GM23338 (cell line): Measurements from ENCODE around the gene PLD1. TPM values are rescaled to one million over a fixed set of nuclear protein-coding genes. Genes with fewer than 3 reads are reported as not detected.

Experiments
- ATAC-seq: fragments of 200-7000 bp; cut with Tn5 transposase; 3 replicates; pipeline ENCODE4 v1.9.1; 2020
- DNase-seq: peaks from one replicate; pipeline ENCODE4 v3.0.0-alpha.2; 2015; ENCODE audit warnings: low spot score
- H2AFZ ChIP-seq: fragments of 200-600 bp; sonication (generic); 2 replicates; pipeline ENCODE4 v1.8.0; 2016; ENCODE audit warnings: antibody characterized with exemption, mild to moderate bottlenecking, moderate library complexity
- H3F3A ChIP-seq: fragments of 200-600 bp; sonication (generic); replicated peaks from 2 replicates; pipeline ENCODE4 v1.8.0; 2017; ENCODE audit warnings: antibody characterized with exemption, mixed run types, low read depth
- H3K27ac ChIP-seq: fragments of 200-600 bp; sonication (generic); 2 replicates; pipeline ENCODE4 v1.6.1; 2016; ENCODE audit warnings: low read depth
- H3K27me3 ChIP-seq: fragments of 200-600 bp; sonication (generic); 2 replicates; pipeline ENCODE4 v1.8.0; 2016; ENCODE audit warnings: mild to moderate bottlenecking, mixed run types, moderate library complexity; ENCODE audit not compliant: insufficient read depth
- H3K36me3 ChIP-seq: fragments of 200-600 bp; sonication (generic); 2 replicates; pipeline ENCODE4 v1.8.0; 2016; ENCODE audit warnings: mild to moderate bottlenecking; ENCODE audit not compliant: insufficient read depth
- H3K4me1 ChIP-seq: fragments of 200-600 bp; sonication (generic); 2 replicates; pipeline ENCODE4 v1.8.0; 2016; ENCODE audit warnings: mild to moderate bottlenecking, moderate library complexity; ENCODE audit not compliant: insufficient read depth
- H3K4me2 ChIP-seq: fragments of 200-600 bp; sonication (generic); 2 replicates; pipeline ENCODE4 v1.7.1; 2017; ENCODE audit warnings: mixed run types
- H3K4me3 ChIP-seq: fragments of 200-600 bp; sonication (generic); 2 replicates; pipeline ENCODE4 v1.6.1; 2016; ENCODE audit warnings: mixed run types
- H3K79me2 ChIP-seq: fragments of 200-600 bp; sonication (generic); replicated peaks from 2 replicates; pipeline ENCODE4 v1.8.0; 2017; ENCODE audit warnings: mild to moderate bottlenecking; ENCODE audit not compliant: insufficient read depth
- H3K9me2 ChIP-seq: fragments of 200-600 bp; sonication (generic); 2 replicates; pipeline ENCODE4 v1.8.0; 2017; ENCODE audit not compliant: insufficient read depth
- H4K20me1 ChIP-seq: fragments of 200-600 bp; sonication (generic); replicated peaks from 2 replicates; pipeline ENCODE4 v1.8.0; 2017; ENCODE audit warnings: mild to moderate bottlenecking; ENCODE audit not compliant: insufficient read depth
- H3K27ac Mint-ChIP-seq: 2 replicates; pipeline ENCODE4 v1.8.0; 2020; ENCODE audit warnings: inconsistent platforms, mild to moderate bottlenecking, moderate library complexity, mixed read lengths
- H3K27me3 Mint-ChIP-seq: 3 replicates; pipeline ENCODE4 v1.8.0; 2022; ENCODE audit warnings: low read depth, mild to moderate bottlenecking, moderate library complexity, mixed read lengths, inconsistent platforms; ENCODE audit not compliant: insufficient read depth, poor library complexity
- H3K36me3 Mint-ChIP-seq: 3 replicates; pipeline ENCODE4 v1.8.0; 2021; ENCODE audit warnings: low read depth, mild to moderate bottlenecking, inconsistent platforms, moderate library complexity, mixed read lengths
- H3K4me1 Mint-ChIP-seq: 3 replicates; pipeline ENCODE4 v1.8.0; 2020; ENCODE audit warnings: mild to moderate bottlenecking, inconsistent platforms, mixed read lengths
- H3K4me3 Mint-ChIP-seq: 3 replicates; pipeline ENCODE4 v1.8.0; 2021; ENCODE audit warnings: moderate library complexity, mild to moderate bottlenecking, inconsistent platforms, mixed read lengths
- H3K9me3 Mint-ChIP-seq: 3 replicates; pipeline ENCODE4 v1.8.0; 2020; ENCODE audit warnings: moderate library complexity, mild to moderate bottlenecking, inconsistent platforms, mixed read lengths
- CREB1 ChIP-seq: fragments of 250-450 bp; sonication (Bioruptor Pico); IDR thresholded peaks from 2 replicates; pipeline ENCODE4 v1.5.0; 2020; ENCODE audit warnings: low read depth, mild to moderate bottlenecking, moderate library complexity
- CTCF ChIP-seq, 2 experiments: fragments of 200-600 bp in 1 of 2; sonication (generic) in 1 of 2; conservative IDR thresholded peaks; 2 replicates each; pipeline versions ENCODE4 v1.5.1 to v1.6.1; 2016 to 2017; ENCODE audit warnings: antibody characterized with exemption in 2 of 2, low read depth in 2 of 2, mild to moderate bottlenecking in 2 of 2, moderate library complexity in 1 of 2
- EZH2 ChIP-seq: fragments of 200-600 bp; sonication (generic); IDR thresholded peaks from one replicate; pipeline ENCODE4 v1.8.0; 2017; ENCODE audit warnings: antibody characterized with exemption, mild to moderate bottlenecking, low read depth; ENCODE audit not compliant: unreplicated experiment
- EZH2phosphoT487 ChIP-seq: fragments of 200-600 bp; sonication (generic); IDR thresholded peaks from one replicate; pipeline ENCODE4 v1.8.1; 2018; ENCODE audit warnings: antibody characterized with exemption; ENCODE audit not compliant: unreplicated experiment
- NANOG ChIP-seq: IDR thresholded peaks from 2 replicates; pipeline ENCODE4 v1.6.1; 2016; ENCODE audit warnings: antibody characterized with exemption, borderline replicate concordance
- POLR2AphosphoS5 ChIP-seq: IDR thresholded peaks from 2 replicates; pipeline ENCODE4 v1.6.1; 2016; ENCODE audit warnings: antibody characterized with exemption, low read depth
- REST ChIP-seq: IDR thresholded peaks from one replicate; pipeline ENCODE4 v1.6.1; 2018; ENCODE audit warnings: antibody characterized with exemption; ENCODE audit not compliant: unreplicated experiment
- STAT1 ChIP-seq: IDR thresholded peaks from one replicate; pipeline ENCODE4 v1.6.1; 2016; ENCODE audit warnings: antibody characterized with exemption; ENCODE audit not compliant: unreplicated experiment
- ZNF114 ChIP-seq: fragments of 250-450 bp; sonication (Bioruptor Pico); IDR thresholded peaks from 2 replicates; pipeline ENCODE4 v1.5.0; 2020; ENCODE audit warnings: mild to moderate bottlenecking, moderate library complexity
- ZNF462 ChIP-seq: fragments of 250-450 bp; sonication (Bioruptor Pico); IDR thresholded peaks from 2 replicates; pipeline ENCODE4 v1.5.0; 2020; ENCODE audit warnings: mild to moderate bottlenecking, moderate library complexity
- polyA plus RNA-seq: library from polyadenylated mRNA; unstranded; fragments of >200 nt; fragmentation: Nextera tagmentation; extraction: Ambion mirVana; gene quantifications from 2 replicates; pipeline ENCODE4 v1.2.1, GENCODE V29; 2016
- total RNA-seq: library from RNA; depleted of rRNA; stranded (reverse); fragments of >200 nt; shearing (Covaris generic); gene quantifications from 2 replicates; pipeline ENCODE4 v1.2.3, GENCODE V29; 2014

Gene PLD1
- total and polyA plus RNA-seq, 2 experiments from 2014 or later = 1.4 to 2.2 TPM

GRCh38 chr3:171850320-171850959, 40.2 kb upstream of the PLD1 start:
- peaks cover 12% of the 10 kb centered on the region; the same call in 1 of the 2 replicates for H3K36me3 ChIP-seq
- no peaks in the 10 kb centered on the region for H3K27me3 Mint-ChIP-seq
- H3K4me3 Mint-ChIP-seq = no peak overlapping the region
- H3K9me2 ChIP-seq = 0 out of 2 replicates have a peak, but pooled peaks cover 5% of the 10 kb centered on the region
- no peak overlapping the region for H3K4me3 ChIP-seq
- no peaks in the 10 kb centered on the region for H3K27me3 ChIP-seq
- no peak for TF ChIP-seq CTCF (conservative IDR thresholded peaks at IDR 0.05; ENCODE audit: low read depth in 2 of 2)
- no peak for TF ChIP-seq ZNF114 (CRISPR knock-in tag)
- no peak for TF ChIP-seq REST
- TF ChIP-seq POLR2AphosphoS5 = no peak
- no peak for TF ChIP-seq NANOG
- no peak for TF ChIP-seq CREB1 (CRISPR knock-in tag)
- TF ChIP-seq EZH2phosphoT487 = no peak
- TF ChIP-seq EZH2 = no peak
- no peak for TF ChIP-seq ZNF462 (CRISPR knock-in tag)
- TF ChIP-seq STAT1 = no peak
- H3K27ac Mint-ChIP-seq = no peak overlapping the region
- H2AFZ ChIP-seq = 0 out of 2 replicates have a peak overlapping the region, but pooled peaks have one; percentile 14
- no peak overlapping the region for H3K4me2 ChIP-seq
- H3K9me3 Mint-ChIP-seq = peaks cover 30% of the 10 kb centered on the region
- H3K27ac ChIP-seq = no peak overlapping the region
- DNase-seq = no peak
- H3K4me1 ChIP-seq = no peaks in the 10 kb centered on the region; the same call in 1 of the 2 replicates
- H3F3A ChIP-seq = no peaks in the 10 kb centered on the region
- H3K4me1 Mint-ChIP-seq = no peaks in the 10 kb centered on the region
- no peak for ATAC-seq
- H3K36me3 Mint-ChIP-seq = peaks cover 21% of the 10 kb centered on the region
- no peaks in the 10 kb centered on the region for H4K20me1 ChIP-seq
- no peaks in the 10 kb centered on the region for H3K79me2 ChIP-seq
